GM12891 (cell line): ENCODE data around the gene ASGR1.

Experiments used
- POLR2A ChIP-seq: IDR thresholded peaks from 2 replicates; pipeline ENCODE4 v1.6.1; 2011; ENCODE audit warnings: low read depth, low read length, control low read depth
- POLR2AphosphoS5 ChIP-seq: IDR thresholded peaks from 2 replicates; pipeline ENCODE4 v1.6.1; 2011; ENCODE audit warnings: low read depth, low read length, control low read depth
- TAF1 ChIP-seq: IDR thresholded peaks from 2 replicates; pipeline ENCODE4 v1.6.1; 2011; ENCODE audit warnings: low read depth, low read length, control low read depth

DNA sequence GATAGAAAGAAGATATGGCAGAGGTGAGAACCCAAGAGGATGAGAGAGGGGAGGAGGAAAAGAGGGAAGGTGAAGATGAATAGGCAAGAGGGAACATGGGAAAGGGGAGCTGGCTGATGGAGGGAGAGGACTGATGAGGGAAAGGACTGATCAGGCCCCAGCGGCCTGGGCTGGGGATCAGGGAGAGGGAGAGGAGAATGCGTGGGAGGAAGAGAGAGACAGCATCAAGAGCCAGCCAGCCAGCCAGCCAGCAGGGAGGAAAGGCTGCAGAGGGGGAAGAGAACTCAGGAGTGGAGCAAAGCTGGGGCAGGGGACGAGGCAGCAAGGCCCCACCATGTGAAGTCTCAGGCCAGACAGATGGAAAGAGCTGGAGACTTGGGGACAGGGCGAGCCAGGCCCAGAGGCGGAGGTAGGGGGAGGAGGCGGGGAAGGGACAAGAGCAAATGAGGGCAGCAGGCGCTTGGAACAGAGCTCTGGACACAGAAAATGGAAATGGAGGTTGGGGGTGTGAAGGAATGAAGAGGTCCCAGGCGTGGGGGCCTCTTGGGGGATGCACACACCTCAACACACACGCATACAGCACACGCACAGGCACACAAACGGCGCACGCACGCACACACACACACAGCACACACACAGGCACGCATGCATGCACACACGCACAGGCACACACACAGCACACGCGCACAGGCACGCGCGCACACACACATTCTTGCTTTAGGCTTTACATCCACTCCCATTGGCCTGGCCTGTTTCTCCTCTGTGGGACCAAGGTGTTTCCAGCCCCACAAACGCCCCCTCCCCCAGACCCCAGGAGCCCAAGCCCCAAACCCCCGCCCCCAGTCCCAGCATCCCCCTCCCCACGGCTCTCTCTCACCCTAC lies 28.2 kb upstream of the ASGR1 start:
- TF ChIP-seq POLR2A (no peak), POLR2AphosphoS5 (no peak), TAF1 (no peak)
